NCI-H2029 (cell line): Measurements from ENCODE around the gene FAM107B.
"Not testable (repeated sequence)": the region's sequence is repeated elsewhere in the genome, so short reads cannot be mapped to it uniquely, and the experiment has no call there.

ENCODE experiments used
- DNase-seq: peaks from one replicate; lab custom pipeline; 2025; lab: John Stamatoyannopoulos, UW

The FAM107B gene

DNA sequence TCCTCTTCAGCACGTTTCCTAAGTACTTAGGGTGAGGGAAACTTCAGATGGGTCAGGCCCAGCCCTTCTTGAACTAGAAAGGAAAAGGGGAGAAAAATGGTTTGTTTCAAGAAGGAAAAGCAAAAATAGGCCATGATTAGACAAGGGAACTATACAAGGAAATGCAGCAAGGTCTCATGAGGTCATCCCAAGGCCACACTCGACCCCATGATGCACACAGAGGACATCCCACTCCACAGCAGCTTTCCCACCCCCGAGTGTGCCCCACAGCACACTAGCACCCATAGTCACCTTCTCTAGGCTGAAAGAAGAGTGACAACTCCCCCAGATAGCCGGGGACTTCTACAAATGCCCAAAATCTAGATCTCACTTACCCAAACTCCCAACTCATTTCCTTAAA, 173.4 kb downstream of the FAM107B start:
- DNase-seq: no peak

DNA sequence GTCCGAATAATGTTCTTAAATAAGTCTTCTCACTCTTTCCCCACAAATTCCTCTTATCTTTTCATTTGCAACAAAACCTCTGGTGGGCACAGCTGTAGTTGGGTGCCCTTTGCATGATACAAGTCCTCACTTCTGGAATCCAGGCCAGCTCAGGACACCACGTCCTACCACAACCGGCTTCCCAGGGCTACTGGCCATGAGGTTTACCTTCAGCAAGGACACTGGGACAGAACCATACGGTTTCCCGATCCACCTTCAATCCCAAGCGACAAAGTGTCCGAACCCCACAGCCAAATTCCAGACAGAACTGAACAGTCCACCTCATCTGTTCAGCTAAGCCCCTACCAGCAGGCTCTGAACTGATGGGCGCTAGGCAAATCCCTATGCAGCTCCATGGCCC, 174.6 kb downstream of the FAM107B start:
- no peak for DNase-seq

DNA sequence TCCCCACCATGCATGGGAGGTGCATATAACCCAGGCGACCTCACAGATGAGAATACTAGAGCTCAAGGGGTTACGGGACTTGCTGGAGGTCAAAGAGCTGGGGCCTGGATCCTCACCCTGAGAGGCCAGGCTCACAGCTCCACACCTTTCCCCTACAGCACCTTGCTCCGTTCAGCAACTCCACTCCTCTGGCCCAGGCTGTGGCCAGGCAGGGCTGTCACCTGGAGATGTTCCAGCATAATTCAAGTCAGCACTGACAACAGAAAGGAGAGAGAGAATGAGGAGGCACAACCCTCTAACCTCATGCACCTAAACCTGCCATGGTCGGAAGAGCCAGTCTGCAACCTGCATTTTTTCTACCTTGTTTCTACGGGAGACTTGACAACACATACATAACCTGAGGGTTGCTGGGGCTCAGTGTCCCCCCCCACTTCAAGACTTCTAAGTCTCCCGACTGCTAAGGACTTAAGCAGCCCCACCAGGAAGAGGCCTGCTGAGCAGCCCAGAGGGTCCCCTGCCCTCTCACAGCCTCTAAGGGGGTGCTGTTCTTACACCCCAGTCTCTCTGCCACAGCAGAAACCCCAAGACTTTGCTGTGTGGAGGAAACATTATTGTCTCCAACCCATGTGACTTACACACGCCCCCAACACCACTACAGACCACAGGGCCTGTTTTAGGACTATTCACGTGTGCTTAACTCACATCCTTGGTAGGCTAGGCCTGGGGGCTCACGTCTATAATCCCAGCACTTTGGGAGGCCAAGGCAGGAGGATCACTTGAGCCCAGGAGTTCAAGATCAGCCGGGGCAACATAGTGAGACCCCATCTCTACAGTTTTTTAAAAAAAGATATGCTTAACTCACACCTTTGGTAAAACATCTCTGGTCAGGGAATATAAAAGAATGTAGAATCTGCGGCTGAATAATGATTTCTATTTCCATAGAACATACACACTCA, 175.6 kb downstream of the FAM107B start:
- DNase-seq: no peak

DNA sequence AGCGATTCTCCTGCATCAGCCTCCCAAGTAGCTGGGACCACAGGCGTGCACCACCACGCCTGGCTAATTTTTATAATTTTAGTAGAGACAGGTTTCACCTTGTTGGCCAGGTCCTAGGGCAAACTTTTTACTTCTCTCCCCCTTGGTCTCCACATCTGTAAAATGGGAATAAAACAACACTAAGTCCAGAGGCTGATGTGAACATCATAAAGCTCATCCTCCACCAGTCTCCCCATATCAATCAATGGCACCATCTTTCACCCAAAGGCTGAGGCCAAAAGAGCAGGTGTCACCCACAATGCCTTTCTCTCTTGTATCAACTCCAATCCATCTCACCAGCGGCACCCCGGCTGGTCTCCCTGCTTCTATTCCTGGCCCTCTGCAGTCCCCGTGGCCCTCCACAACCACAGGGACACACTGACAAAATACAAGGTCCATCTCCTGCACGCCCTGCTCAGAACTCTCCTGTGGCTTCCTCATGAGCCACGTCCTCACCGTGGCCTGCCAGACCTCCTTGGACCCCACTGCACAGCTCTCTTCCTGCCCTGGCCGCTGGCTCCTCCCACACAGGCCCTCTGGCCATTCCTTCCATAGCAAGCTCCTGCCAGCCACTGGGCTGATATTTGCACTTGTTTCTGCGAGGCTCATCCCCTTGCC, 179.0 kb downstream of the FAM107B start:
- no peak for DNase-seq

DNA sequence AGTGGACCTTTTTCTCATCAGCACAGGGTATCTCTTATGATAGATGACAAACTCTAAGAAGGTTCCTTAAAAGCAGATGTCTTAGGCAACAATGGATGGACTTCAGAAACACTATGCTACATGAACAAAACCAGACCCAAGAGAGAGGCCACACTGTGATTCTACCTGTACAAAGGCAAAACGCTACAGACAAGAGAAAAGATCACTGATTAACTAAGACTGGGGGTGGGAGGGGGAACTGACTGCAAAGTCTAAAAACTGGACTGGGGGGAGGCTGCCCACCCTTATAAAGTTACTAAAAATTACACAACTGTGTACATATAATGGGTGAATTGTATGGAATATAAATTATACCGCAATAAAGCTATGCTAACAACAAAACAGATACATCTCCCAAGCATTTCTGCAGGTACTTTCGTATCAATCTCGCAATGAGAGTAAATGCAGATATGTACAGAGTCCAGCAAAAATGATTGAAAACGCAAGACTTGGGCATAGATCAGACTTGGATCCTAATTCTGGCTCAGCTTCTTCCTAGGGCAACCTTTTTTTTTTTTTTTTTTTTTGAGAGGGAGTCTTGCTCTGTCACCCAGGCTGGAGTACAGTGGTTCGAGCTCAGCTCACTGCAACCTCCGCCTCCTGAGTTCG, 179.7 kb downstream of the FAM107B start:
- no peak for DNase-seq

DNA sequence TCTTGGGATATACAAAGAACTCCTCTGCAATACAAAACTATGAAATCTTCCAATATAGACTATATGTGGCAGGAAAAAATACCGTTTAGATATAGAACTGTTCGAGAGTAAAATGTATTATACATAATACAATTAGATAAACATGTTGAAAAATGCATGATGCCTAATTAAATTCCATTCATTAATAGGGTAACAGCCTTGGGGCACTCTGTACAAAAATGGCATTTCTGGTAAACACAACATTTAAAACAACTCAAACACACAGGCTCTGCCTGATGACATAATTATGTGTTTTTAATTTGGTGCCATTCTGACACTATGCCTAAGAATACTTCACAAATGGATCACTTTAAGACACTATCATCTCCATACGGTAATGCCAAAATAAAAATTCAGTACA, 180.9 kb downstream of the FAM107B start:
- no peak for DNase-seq

DNA sequence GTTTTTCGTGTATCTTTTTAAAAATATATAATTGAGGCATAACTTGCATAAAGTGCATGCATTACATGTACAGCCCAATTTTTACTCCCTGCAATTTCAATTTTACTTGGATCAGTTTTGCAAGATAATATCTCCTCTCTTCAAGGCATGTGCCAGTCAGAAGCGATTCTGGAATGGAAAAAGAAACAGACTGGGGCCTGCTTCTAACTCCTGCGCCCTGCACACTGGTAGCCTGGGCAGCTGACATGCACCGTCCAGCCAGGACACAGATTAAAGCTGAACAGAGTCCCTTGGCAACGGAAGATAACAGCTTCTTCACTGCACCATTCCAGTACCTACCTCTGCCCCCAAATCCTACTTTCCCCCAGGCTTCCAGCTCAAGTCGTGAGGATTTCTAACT, 182.1 kb downstream of the FAM107B start:
- no peak for DNase-seq

DNA sequence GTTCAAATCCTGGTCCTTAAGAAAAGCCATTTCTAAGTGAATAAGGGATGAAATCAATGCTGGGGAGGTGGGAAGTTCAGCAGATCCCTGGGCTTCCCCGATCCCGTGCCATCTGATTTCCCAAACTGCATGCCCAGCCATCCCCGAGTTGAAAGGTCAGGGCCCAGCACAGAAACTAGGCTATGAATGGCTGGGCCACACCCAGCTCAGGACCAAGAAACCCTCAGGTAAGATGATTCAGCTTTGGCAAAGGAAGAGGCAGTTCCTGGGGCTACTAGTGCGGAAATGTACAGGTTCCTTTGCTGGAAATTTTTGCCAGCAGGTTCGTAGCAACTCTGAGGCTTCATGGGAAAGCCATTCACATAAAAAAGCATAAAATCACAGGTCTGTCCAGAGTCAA, 182.7 kb downstream of the FAM107B start:
- no peak for DNase-seq

DNA sequence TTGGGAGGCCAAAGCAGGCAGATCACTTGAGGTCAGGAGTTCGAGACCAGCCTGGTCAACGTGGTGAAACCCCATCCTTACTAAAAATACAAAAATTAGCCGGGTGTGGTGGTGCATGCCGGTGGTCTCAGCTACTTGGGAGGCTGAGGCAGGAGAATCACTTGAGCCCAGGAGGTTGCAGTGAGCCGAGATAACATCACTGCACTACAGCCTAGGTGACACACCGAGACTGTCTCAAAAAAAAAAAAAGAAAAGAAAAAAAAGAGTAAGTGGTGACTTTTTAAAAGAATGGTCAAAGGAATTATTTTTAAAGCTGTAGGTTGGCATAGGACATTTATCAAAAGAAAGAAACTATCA, 185.8 kb downstream of the FAM107B start:
- DNase-seq: not testable (repeated sequence)

DNA sequence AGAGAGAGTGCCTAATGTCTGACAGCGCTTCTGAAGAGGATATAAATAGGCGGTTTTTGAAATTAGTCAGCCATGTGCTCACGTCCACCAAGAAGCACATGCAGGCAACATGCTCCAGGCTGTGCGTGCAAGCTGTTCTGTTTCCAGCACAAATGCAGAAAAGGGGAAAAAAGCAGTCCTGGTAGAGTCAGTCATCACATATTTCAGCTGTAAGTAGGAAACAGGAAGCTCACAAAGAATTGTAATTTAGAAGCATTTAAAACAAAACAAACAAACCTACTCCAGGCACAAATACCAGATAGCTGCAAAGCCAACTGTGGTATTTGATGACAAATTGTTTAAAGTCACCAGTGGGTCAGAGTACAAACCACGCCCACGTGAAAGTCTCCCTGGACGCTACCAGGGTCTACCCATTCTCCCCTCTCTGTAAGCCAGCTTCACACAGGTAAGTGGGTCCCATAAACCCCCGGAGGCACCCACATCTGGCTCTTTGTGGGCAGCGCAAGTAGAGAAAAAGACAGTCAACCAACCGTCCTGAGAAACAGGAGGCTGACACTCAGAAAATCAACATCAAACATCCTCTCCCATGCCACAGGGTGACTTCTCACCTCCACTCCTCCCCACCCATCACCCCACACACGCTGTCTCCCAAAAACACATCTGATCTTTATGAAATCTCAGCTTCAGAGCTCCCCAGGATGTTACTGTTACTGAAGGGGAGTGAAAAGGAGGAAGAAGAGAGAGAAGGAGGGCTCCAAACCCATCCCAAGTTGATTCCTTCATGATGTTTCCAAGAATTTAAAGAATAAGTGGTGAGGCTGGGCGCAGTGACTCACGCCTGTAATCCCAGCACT, 186.4 kb downstream of the FAM107B start:
- no peak for DNase-seq

DNA sequence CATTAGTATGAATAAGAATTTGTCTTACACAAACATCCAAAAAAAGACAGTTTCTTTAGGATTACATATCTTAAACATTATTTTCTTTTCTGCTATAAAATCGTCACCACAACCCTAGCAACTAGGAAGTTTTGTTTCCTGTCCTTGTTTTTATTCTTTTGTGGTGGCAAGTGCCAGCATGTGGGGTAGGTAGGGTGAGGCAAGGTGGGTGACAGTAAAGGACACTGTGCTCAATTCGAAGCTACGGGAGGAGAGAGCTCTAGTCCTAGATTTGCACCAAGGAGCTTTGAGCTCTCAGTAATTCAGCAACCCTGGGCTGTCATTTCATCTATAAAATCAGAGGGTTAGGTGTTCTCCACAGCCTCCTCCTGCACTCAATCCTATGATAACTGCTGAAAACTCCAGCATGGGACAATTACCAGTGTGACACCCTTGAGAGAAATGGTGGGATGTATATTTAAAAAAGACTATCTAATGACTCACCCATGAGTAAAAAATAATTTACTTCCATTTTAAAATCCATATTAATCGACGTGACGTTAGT, 187.1 kb downstream of the FAM107B start:
- no peak for DNase-seq

DNA sequence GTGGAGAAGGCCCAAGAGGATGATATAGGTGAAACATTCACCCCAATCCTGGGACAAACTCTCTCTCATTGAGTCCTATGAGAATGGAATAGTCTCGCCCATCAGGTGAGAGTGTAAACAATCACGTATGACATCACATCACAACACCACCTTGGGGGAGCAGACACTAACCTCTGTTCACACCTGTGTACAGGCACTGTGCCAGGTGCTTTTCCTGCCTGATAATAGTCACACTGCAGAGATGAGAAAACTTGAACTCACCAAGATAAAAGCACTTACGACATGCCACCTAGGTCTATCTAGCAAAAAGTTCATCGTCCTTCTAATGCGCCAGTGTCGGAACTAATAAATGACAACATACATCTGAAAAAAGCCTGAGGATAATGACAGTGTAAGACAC, 187.8 kb downstream of the FAM107B start:
- peak; percentile 28 for DNase-seq

DNA sequence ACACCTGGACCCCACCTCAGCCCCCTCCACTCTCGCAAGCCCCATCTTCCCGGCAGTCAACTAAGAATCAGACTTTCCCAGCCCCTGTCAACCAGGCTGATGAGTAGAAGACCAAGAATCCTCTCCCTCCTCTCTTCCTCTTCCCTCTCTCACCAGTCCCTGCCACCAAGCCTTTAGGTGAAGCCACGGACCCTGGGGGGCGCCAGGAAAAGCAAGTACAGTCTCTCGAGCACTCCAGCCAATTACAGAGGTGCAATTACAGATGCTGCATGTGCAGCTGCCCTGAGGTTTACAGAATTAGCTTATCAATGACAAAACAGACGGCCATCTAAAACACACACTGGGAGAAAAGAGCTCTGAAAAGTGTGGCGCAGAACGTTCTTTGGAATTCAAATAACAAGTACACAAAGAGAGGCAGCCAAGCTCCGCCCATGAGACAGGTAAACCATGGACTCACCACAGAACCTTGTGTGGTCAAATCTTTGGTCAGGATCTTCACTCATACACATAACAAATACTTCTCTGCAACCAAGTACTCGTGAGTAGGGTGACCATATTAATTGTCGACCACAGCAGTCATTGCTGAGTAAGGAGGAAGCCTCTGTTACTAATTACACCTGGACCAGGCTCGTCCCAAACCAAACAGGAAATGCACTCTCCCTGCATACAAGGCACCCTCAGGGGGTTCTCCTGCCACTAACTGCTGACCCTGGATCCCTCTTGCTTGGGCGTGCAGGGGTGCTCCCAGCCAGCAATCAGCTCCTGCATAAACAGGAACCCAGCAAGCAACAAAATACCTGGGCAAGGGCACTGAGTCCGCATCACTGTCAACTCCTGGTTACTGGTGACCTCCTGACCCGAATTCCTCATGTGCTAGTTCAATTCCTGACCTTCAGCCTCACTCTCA, 189.2 kb downstream of the FAM107B start:
- DNase-seq: no peak

DNA sequence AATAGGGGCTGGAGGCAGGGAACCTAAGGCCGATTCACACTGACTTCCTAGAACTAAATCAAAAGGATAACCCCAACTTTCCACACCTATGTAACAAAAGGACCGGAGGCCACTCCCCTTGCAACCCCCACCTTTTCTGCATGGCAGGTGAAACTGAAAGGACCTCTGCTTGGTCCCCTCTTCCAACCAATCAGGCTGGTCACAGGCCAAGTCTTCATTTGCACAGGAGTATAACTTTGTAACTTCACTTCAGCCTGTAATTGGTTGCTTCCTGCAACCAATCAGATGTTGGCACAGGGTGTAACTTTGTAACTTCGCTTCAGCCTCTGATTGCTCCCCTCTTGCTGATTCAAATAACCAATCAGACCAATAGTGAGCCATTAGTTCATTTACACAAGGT, 190.0 kb downstream of the FAM107B start:
- DNase-seq: no peak

DNA sequence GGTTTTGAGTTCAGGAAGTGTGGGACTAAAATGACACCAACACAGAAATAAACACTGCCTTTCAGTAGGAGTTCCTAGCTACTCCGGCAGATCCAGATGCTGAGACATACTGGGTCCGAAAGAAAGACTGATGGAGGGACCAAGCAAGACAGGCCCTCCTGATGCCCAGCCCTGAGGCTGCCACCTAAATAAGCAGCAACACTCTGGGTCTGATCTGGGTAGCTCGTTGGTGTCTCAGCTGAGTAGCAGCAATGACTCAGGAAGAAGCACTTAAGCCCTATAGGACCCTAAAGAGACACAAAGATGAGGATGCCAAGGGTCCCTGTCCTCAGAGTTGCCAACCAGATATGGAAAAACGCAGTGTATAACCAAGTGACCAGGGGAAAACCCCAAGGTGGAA, 190.7 kb downstream of the FAM107B start:
- DNase-seq: no peak

DNA sequence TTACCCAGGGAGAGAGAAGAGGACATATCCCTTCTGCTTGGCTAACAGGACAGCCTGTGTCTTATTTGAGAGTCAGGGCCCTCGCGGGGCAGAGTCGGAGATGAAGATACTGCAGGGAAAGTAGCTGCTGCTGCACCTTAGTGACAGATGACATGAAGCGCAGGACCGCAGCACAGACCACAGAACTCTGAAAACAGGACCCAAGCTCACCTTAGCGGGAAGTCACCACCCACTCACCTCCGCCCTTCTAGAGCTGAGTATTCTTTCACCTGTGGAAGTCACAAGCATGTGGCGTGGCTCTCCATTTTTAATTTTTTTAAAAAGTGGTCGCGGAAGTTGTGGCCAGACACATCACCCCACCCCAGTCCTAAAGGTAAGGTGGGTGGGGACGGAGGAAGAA, 191.4 kb downstream of the FAM107B start:
- DNase-seq: no peak

DNA sequence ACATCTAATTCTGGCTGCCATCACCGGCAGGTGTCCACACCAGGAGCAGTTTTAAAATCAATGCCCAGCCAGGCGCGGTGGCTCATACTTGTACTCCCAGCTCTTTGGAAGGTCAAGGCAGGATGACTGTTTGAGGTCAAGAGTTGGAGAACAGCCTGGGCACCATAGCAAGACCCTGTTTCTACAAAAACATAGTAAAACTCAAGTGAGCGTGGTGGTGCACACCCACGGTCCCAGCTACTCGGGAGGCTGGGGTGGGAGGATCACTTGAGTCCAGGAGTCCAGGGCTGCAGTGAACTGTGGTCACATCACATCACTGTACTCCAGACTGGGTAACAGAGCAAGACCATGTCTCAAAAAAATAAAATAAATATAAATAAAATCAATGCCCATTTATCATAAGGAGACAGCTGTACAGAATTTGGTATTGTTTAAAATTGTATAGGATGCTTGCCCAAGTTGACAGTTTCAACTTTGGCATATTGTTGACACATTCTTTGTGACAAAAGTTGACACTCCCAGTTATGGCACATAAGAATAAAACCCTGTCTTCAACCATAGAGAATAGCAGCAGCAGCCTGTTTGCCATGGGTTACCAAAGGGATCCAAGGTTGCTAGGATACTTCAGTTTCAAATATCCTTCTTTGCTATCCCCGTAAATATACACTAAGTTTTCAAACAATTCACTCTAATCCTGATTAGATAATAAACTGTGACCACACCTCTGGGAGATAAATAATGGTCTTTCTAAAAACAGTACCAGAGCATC, 193.0 kb downstream of the FAM107B start:
- DNase-seq: no peak

DNA sequence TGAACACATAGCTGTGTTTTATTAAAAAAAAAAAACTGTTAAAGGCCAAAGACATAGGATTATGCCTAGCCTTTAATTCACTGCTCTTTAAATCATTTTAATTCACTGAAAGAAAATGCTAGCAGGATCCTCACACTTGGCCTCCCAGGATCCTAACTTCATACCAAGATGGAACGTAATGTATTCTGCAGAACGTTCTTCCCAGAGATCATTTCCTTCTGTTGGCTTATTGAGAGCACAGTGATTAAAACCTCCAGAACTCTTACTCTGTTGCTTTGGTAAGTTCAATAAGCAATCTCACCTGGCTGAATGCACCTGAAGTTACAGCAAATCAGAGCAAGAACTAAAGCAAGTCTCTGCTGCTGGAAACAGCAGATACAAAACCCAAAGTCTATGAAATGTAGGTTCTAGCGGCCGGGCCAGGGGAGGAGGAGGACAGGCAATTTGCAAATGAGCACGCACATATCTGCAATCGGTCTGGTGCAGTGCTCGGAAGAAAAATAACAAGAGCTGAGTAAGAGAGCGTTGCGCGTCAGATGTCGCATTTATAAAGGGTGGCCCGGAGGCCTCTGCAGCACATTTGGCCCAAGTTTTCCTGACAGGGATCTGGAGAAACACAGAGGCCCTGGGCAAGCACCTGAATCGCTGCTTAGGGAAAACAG, 193.9 kb downstream of the FAM107B start:
- DNase-seq: no peak

DNA sequence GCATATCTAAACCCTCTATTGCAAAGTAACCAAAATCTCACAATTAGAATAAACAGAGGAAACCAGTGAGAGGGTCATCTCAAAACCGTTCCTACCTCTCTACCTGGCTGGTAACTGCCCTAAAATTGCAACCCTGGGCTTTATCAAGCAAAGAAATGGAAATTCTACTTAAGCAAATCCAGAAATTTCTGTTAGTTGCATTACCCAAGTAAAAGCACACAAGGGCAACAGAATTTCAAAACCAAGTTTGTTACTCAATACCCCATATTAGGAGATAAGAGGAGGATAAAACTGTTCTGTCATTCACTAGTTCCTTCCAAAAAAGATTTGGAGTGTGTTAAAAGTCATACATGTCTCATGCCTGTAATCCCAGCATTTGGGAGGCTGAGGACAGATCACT, 195.3 kb downstream of the FAM107B start:
- no peak for DNase-seq
